GM18517 (cell line): ENCODE measurements around the gene STK32A.

Source experiments
- ATAC-seq: cut with Tn5 transposase; IDR thresholded peaks from one replicate; pipeline ENCODE4 v1.9.1; 2021; ENCODE audit warnings: mild to moderate bottlenecking, moderate library complexity; ENCODE audit not compliant: unreplicated experiment

Gene STK32A

GRCh38 chr5:147388184-147389108, 153.6 kb downstream of the STK32A start:
- no peak for ATAC-seq

DNA sequence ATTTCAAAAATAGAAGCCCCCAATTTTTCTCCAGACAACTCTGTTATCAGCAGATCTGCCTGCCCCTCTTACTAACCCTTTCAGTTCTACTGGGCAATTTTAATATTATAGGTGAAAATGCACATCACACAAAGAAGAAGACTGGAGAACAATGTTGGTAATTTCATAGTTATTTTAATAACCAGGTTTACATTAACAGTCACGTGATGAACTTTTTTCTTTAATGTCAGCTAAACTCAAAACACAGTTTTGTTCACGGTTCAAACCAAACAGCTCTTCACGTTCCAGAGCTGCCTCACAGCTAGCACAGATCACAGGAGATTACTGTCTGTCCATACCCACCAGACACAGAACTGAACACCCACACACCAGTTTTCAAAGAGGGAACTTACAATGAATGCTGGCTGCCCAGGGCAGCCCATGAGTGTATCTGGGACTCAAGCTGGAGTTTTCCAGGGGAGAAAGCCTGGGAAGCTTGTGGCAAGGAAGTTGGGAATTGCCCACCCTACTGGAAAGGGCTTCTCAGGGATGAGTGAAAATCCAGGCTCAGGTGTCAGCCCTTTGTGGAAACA, 155.9 kb downstream of the STK32A start:
- no peak for ATAC-seq

- peak; percentile 86 for ATAC-seq
These were observed 157.0 kb downstream of the STK32A start for GRCh38 chr5:147391781-147392180.

DNA sequence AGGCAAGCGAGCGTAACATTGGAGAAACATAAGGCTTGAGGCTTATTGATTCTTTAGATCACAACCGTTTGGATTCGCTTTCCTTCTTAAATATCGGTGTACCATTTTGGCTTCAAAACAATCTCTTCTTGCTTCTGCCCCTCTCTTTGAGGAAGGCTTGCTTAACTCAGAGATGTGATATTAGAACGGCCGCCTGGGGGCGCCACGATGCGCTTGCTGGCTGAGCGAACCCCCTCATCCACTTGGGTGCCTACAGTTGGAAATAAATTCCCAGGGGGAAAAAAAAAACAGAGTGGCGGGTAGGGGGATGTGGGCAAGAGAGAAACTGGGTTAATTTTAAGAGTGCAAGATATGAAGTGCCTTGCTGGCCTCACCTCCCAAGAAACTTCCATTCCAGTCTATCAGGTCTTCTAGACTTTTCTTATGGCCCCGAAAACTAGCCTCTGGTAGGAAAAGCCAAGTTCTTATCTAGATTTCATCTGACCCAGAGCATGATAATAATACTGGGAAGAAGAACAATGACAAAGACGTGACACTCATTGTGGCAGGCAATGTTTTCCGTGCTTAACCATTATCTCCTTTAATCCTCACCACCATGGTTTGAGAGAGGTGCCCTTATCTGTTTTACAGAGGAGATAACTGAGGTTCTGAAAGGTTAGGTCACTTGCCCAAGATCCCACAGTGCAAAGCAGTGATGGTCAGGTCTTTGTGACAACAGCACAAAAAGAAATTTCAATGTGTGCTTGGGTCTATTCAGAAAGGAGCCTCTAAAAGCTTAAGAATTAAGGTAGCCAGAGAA, 159.2 kb downstream of the STK32A start:
- no peak for ATAC-seq

DNA sequence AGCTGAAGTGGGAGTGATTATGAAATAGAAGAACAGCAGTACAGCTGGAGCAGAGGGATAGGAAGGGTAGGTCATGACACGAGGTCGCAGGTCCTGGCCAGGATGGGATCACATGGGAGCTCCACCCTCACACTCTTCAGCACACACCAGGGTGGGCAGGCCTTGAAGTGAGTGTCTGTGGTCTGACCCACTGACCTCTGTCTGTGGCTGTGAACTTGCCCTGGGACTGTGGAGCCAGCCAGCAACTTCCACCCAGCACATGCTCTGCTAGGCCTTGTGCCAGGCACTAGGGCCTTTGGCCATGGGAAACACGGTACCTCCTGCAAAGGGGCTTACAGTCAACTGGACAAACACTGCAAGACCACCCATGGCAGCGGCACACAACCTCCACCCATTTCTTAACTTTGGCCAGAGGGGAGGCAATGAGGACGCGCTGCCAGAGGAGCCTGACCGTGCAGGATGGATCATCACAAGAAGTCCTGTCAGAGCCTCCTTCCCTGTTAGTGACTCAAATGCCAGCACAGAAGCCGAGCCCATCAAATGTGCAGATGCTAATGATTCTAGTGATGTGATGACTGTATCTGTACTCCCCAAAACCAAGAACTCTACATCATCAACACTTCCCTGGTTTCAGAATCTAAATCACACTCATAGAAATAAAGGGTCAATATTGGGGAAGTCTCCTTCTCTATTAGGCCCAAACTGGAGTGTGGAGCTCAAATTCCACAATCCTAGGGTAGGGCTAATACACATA, 161.4 kb downstream of the STK32A start:
- ATAC-seq = no peak

DNA sequence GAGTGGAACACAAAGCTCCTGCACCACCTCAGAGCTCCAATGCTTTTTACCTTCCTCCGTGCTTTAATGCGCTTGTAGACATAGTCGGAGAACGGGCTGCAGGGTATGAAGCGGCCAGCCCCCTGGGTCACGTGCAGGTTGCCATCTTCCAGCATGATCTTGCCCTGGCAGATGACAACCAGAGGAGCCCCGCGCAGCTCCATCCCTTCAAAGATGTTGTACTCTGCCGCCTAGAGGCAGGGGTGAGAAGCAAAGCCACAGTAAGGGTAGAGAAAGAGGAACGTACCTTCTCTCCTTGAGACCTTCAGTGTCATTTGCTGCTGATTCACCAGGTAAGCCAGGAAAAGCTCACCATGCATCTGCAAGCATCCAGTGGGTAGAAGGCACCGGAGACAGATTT, 162.8 kb downstream of the STK32A start:
- ATAC-seq = no peak

GRCh38 chr5:147398860-147399259, 164.0 kb downstream of the STK32A start:
- no peak for ATAC-seq

DNA sequence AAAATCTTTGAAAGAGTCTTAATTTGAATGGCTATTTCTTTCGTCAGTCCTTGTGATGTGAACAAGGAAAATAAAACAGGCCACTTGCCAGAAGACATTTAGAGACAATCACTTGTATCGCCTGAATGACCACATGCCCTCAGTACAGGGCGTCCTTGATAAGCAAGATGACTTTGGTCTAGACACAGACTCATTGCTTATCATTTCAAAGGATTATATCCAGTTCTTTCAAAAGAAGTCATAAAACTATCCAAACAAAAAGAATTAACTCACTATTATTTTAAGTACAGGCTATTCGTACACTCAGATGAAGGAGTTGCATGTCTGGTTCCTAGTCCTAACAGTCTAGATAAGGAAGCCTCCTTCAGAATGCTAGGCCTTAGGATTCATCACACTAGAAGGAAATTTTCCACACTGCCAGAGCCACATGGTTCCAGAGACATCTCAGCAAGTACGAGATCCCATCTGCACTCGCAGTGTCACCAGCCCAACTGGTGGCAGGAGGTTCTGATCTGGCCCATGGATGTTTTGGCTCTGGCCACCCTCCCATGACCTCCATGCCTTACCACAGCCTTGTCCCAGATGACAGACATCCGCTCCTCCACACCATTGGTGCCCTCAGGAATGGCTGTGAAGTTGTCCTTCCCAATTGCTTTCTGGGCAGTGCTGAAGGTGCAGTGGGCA, 165.4 kb downstream of the STK32A start:
- ATAC-seq = no peak

- ATAC-seq = no peak
These were observed 166.1 kb downstream of the STK32A start for GRCh38 chr5:147400881-147401280.

DNA sequence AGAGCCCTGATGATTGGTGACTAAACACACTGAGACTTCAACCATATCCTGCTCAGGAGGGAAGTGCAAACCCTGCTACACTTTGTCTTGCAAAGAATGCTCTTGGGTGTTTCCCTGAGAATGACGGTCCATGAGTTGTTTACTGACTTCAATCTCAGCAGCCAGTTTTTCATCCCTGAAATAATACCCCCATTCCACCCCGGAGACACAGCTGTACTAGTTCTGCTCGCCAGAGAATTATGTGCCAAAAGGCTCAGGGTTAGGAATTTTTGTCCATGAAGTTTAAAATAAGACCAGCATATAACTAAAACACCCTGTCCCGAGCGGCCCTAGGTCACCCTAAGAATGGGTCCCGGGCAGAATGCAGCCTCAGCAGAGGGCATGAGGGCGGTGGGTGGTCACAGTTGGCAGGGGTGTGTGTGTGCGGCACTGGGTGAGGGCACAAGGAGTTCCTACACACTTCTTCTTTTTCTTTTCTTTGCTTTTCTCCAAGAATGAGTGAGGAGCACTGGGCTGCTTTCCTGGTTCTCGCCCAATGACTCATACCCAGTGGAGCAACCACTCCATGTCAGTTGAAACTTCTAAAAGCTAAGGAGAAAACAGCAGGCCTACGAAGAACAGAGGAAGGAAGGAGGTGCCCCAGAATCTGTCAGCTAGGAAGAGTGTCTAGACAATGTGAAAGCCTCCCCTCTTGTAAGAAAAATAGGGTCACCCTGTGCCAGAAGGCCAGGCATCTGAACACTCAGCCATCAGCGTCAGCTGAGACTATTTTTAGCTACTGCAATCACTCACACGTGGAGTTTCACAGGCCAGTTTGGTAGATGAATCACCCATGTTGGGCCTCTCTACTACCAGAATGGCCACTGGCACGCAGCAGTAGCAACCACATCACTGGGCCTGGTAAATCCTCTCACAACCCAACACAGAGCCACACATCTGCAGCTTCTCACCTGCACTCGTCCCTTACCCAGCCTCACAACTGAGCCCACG, 169.1 kb downstream of the STK32A start:
- peak; percentile 90 for ATAC-seq

- no peak for ATAC-seq
These were observed 169.9 kb downstream of the STK32A start for GRCh38 chr5:147404706-147405105.

- no peak for ATAC-seq
These were observed 171.8 kb downstream of the STK32A start for GRCh38 chr5:147406636-147407035.

DNA sequence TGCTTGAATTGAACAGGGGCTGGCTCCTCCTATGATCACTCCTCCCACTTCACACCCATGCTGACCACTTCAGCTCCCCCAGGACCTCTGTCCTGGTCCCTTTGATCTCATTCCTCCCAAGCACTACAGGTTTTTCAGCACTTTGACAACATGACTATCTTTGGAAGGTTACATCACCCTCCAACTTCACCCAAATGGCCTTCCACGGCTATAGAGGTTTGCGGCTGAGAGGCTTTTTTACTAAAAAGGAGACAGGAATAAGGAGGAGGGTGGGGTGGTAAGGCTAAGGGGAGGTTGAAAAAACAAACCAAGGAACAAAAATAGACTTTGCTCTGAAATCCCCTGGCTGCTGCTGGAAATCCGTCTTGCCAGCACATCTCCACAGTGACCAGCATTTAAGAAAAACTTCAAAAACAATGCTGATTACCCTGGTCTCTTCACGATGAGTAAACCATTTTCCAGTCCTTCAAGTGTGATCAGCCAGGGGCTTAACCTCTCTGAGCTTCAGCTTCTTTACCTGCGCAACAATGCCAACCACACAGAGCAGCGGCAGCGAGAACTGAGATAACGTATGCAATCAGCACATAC, 172.4 kb downstream of the STK32A start:
- no peak for ATAC-seq

GRCh38 chr5:147408980-147409379, 174.2 kb downstream of the STK32A start:
- no peak for ATAC-seq

- no peak for ATAC-seq
These were observed 175.9 kb downstream of the STK32A start for GRCh38 chr5:147410496-147411358.

- no peak for ATAC-seq
These were observed 176.8 kb downstream of the STK32A start for GRCh38 chr5:147411359-147412319.

DNA sequence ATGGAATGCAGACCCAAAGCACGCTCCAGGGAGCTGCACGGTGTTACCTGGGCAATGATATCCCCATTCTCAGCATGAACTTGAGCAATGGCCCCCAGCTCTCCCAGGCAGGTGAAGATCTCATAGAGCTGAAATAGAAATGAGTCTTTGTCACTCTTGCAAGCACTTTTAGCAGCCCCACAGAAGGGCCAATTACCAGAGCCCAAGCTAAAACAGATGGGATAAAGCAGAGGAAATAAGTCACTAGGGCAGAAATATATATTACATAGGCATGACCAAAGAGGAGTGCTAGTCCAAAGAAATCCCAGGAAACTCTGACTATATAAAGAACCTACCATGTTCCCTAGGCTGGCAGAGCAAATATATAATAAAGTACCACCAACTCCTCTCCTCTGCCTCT, 177.7 kb downstream of the STK32A start:
- ATAC-seq = no peak
